IPS-15b (cell line): ENCODE measurements around the gene KLRG1.

ENCODE experiments used
- H3K27me3 ChIP-seq: one replicate; pipeline ENCODE4 v1.6.1; 2013; ENCODE audit warnings: low read length; ENCODE audit not compliant: control insufficient read depth, insufficient read depth
- H3K36me3 ChIP-seq: one replicate; pipeline ENCODE4 v1.6.1; 2013; ENCODE audit warnings: low read length; ENCODE audit not compliant: control insufficient read depth, insufficient read depth
- H3K4me1 ChIP-seq: one replicate; pipeline ENCODE4 v1.6.1; 2013; ENCODE audit warnings: mild to moderate bottlenecking, low read length; ENCODE audit not compliant: control insufficient read depth, insufficient read depth
- H3K4me3 ChIP-seq: one replicate; pipeline ENCODE4 v1.5.1; 2013; ENCODE audit warnings: low read depth, low read length
- H3K9ac ChIP-seq: one replicate; pipeline ENCODE4 v1.6.1; 2013; ENCODE audit warnings: low read depth, mild to moderate bottlenecking, low read length
- H3K9me3 ChIP-seq: one replicate; pipeline ENCODE4 v1.6.1; 2013; ENCODE audit warnings: mild to moderate bottlenecking, low read length; ENCODE audit not compliant: control insufficient read depth, insufficient read depth

KLRG1 gene

GRCh38 chr12:9049520-9050133 is 60.3 kb downstream of the KLRG1 start:
- Histone ChIP-seq H3K9me3 (no peaks in the 10 kb centered on the region), H3K9ac (no peak overlapping the region), H3K4me3 (no peak overlapping the region), H3K27me3 (no peaks in the 10 kb centered on the region), H3K4me1 (no peaks in the 10 kb centered on the region), H3K36me3 (no peaks in the 10 kb centered on the region)

GRCh38 chr12:9050521-9051157 is 61.3 kb downstream of the KLRG1 start:
- Histone ChIP-seq H3K9ac (no peak overlapping the region), H3K27me3 (no peaks in the 10 kb centered on the region), H3K4me3 (no peak overlapping the region), H3K36me3 (no peaks in the 10 kb centered on the region), H3K9me3 (no peaks in the 10 kb centered on the region), H3K4me1 (no peaks in the 10 kb centered on the region)

GRCh38 chr12:9051158-9051550 is 61.8 kb downstream of the KLRG1 start:
- no peak overlapping the region for H3K4me3 ChIP-seq
- no peaks in the 10 kb centered on the region for H3K4me1 ChIP-seq
- H3K9ac ChIP-seq: no peak overlapping the region
- H3K9me3 ChIP-seq: no peaks in the 10 kb centered on the region
- H3K36me3 ChIP-seq: no peaks in the 10 kb centered on the region
- H3K27me3 ChIP-seq: no peaks in the 10 kb centered on the region

GRCh38 chr12:9052610-9053009 is 63.3 kb downstream of the KLRG1 start:
- Histone ChIP-seq H3K9ac (no peak overlapping the region), H3K27me3 (no peaks in the 10 kb centered on the region)

More at GRCh38 chr12:9052610-9053009, 63.3 kb downstream of the KLRG1 start:
- Histone ChIP-seq H3K4me3 (no peak overlapping the region), H3K36me3 (no peaks in the 10 kb centered on the region), H3K9me3 (no peaks in the 10 kb centered on the region), H3K4me1 (no peaks in the 10 kb centered on the region)
